Hindlimb muscle (tissue), 1 donor: ENCODE data around the gene SHISAL2A. TPM values are rescaled to one million over a fixed set of nuclear protein-coding genes. Genes with fewer than 3 reads are reported as not detected.
"Not testable (repeated sequence)": the region's sequence is repeated elsewhere in the genome, so short reads cannot be mapped to it uniquely, and the experiment has no call there.

Experiments used
- DNase-seq: peaks from one replicate; pipeline ENCODE4 v3.0.0-alpha.2; 2013
- polyA plus RNA-seq: library from polyadenylated mRNA; unstranded; fragments of 120-200 nt; gene quantifications from one replicate; pipeline ENCODE4 v1.2.1, GENCODE V29; 2013; ENCODE audit not compliant: insufficient read length

The SHISAL2A gene
- polyA plus RNA-seq, 1 donor, result 5.5 TPM

- DNase-seq, result no peak
Observed at GRCh38 chr1:52686830-52687229, 53.9 kb downstream of the SHISAL2A start.

DNA sequence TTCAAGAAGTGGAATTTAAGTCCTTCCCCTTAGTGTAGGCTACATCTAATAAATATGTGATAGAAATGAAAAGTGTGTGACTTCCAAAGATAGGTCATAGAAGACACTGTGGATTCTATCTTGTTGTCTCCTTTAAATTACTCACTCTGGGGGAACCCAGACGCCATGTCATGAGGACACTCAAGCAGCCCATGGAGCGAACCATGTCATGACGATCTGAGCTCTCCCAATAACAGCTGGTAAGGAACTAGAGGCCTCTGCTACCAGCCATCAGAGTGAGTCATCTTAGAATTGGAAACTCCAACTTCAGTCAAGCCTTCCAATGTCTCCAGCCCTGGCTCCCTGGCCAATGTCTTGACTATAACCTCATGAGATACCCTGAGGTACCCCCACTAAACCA, 58.9 kb downstream of the SHISAL2A start:
- no peak for DNase-seq

DNA sequence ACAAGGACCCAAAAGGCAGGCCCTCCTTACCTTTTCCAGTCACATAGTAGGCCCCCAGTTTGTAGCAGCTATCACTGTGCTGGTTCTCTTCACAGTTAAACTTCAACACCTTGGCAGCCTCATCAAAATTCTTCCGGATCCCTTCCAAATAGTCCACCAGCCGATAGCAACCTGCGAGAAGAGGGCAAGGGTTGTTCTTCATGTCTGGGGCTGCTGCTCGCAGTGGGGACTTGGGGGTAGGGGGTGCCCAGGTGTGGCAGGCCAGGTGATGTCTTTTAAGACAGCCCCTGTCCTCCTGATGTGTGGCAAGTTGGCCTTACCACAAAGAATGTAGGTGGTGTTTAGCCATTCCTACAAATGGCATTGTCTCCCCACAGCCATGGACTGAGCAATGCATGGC, 59.7 kb downstream of the SHISAL2A start:
- no peak for DNase-seq

DNA sequence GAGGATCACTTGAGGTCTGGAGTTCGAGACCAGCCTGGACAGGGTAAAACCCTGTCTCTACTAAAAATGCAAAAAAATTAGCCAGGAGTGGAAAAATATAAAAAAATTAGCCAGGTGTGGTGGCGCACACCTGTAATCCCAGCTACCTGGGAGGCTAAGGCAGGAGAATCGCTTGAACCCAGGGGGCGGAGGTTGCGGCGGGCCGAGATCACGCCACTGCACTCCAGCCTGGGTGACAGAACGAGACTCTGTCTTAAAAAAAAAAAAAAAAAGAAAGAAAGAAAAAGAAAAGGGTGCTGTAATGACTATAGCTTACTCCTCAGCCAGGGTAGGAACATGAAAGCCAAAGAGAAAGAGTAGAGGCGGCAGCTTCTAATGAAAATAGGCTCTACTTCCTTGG, 60.4 kb downstream of the SHISAL2A start:
- not testable (repeated sequence) for DNase-seq

DNA sequence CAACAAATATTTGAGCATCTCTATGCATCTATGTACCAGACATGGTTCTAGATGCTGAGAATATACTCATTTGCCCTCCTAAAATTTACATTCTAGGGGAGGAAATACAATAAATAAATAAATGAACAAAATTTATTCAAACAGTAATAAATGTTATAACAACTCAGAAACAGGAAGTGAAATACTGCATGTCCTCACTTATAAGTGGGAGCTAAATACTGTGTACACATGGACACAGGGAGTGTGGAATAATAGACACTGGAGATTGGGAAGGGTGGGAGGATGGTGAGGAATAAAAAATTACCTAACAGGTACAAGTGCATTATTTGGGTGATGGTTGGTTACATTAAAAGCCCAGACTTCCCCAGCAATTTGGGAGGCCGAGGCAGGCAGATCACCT, 60.9 kb downstream of the SHISAL2A start:
- DNase-seq, result no peak

GRCh38 chr1:52695627-52696026, 62.7 kb downstream of the SHISAL2A start:
- DNase-seq, result no peak

DNA sequence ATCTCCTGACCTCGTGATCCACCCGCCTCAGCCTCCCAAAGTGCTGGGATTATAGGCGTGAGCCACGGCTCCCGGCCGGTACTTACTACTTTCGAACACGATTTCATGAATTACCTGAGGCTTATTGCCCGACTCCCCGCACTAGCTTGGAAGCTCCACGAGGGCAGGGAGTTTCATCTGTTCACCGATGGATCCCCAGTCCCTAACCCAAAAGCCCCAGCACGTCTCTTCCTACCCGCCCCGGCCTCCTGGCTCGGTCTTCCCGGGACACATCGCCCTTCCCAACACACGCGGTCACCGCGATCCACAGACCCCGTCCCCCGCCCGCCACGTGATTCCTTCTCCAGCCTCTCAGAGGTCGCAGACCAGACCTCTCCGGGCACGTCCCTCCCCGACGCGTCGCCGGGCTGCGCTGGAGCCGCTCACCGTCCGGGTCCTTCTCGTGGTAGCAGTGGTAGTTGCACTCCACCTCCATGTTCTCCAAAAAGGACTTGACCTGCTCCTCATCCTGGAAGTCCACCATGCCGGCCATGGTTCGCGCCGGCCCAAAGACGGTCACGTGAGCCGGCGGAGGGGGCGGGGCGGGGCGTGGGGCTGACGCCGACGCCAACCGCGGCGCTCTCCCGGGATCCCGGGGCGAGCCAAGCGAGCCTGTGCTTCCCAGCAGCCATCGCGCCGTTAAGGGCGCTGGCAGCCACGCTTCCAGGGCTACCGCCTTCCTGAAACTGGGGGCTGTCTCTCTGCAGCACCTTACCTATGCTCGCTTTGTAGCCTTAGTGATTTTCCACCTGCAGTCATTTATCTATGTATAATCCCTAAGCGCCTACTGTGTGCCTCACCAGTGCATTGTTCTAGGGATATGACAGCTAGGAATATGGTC, 65.1 kb downstream of the SHISAL2A start, which contains the start of gene COA7:
COA7 (minus strand) TSS at position 553 of the 880 bp plus-strand sequence; CDS start at position 532, 21 bp downstream.
- DNase-seq, result peak; percentile 88

- DNase-seq, result peak; percentile 83
Observed at GRCh38 chr1:52702886-52703787, 70.2 kb downstream of the SHISAL2A start.

DNA sequence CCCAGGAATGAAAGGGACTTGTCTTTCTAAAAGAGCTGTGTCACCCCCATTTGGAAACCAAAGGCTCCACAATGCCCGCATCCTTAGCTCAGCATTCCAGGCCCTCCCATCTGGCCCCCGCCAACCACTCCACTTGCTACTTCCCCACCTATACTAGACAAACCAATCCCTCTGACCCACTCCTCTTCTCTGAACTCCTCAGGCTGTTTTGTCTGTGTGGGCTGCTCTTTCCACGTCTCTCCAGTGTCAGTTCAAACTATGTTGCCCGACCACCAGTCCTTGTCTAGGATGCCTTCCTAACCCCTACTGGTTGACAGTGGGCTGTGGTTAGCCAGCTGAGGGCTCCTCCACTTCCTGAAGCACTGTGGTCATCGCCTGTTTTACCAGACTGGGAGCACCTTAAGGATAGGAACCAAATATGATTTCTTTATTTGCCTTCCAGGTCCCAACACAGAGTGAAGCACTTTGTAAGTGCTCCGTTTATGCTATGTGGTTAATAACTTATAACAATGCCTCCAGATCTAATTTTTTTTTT, 73.2 kb downstream of the SHISAL2A start:
- DNase-seq, result no peak

Other genes with a start within 250 kb of the SHISAL2A start
- 2.6 TPM for gene ORC1, start 228.7 kb upstream of the SHISAL2A start, polyA plus RNA-seq
- 44.6 TPM for gene PRPF38A, start 228.6 kb upstream of the SHISAL2A start, polyA plus RNA-seq
- 88.1 TPM for gene TUT4, start 80.1 kb upstream of the SHISAL2A start, polyA plus RNA-seq
- 136 TPM for gene GPX7, start 30.8 kb upstream of the SHISAL2A start, polyA plus RNA-seq
- gene COA7, start 65.2 kb downstream of the SHISAL2A start, polyA plus RNA-seq, result 18.6 TPM
- gene ZYG11B, start 93.3 kb downstream of the SHISAL2A start, polyA plus RNA-seq, result 39.0 TPM
- 0.06 TPM for gene ZYG11A, start 209.6 kb downstream of the SHISAL2A start, polyA plus RNA-seq